ENCODE data around the gene ZBTB39.

DNA sequence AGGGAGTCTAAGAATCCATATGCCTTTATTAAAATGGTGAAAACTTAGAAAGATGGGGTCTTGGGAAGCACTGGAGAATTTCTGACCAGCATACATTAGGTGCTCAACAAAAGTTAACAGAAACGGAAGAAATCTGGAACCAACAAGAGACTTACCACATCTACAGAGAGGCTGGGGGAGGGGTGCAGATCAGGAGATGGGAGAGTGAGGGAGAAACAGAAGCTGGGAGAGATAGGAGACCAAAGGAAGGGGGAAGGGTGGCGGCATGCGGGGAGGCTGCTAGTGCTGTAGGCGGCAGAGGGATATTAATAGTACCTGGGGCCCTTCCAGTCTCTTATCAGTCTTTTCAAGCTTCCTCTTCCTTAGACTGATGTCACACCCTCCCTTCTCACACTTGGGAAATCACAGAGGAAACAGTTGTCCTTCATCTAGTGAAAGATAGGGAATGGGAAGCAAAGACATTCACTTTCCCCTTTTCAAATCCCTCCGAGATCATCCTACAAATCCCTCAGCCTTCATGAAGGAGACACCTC, 18.1 kb downstream of the ZBTB39 start:
- TF ChIP-seq CTCF (IDR thresholded peaks at IDR 0.05; ENCODE audit: insufficient read depth, low read length, poor library complexity, severe bottlenecking) (no peak), EZH2phosphoT487 (conservative IDR thresholded peaks at IDR 0.05; ENCODE audit: low read length) (no peak)
